GM12878 (cell line): ENCODE measurements around the gene EPHB1. TPM values are rescaled to one million over a fixed set of nuclear protein-coding genes. Genes with fewer than 3 reads are reported as not detected.

ENCODE experiments used
- ATAC-seq: fragments of 200-7000 bp; cut with Tn5 transposase; 3 replicates; pipeline ENCODE4 v1.9.1; 2020; ENCODE audit warnings: mild to moderate bottlenecking, moderate library complexity
- BruUV-seq: library from RNA; stranded (reverse); fragments of 400-500 nt; replicated peaks from 2 replicates; lab custom pipeline; 2021; lab: Mats Ljungman, UMichigan
- CTCF ChIA-PET: fragments of 300-600 bp; sonication (Branson Sonifier 250); formaldehyde crosslinking; extraction: SDS; loops from one replicate; lab custom pipeline; 2021; ENCODE audit warnings: inconsistent platforms; lab: Yijun Ruan, JAX
- POLR2A ChIA-PET: fragments of 350-600 bp; formaldehyde crosslinking; extraction: SDS; loops from one replicate; lab custom pipeline; 2021; ENCODE audit warnings: inconsistent platforms; lab: Charles Lee
- RAD21 ChIA-PET: fragments of 300-600 bp; sonication (Branson Sonifier 250); formaldehyde crosslinking; loops from one replicate; lab custom pipeline; 2023; ENCODE audit warnings: antibody characterized with exemption; ENCODE audit not compliant: unreplicated experiment; lab: Charles Lee
- SMC1A ChIA-PET: fragments of 300-600 bp; sonication (Branson Sonifier 250); formaldehyde crosslinking; loops from one replicate; lab custom pipeline; 2023; ENCODE audit not compliant: unreplicated experiment, uncharacterized antibody; lab: Charles Lee
- DNase-seq: peaks from one replicate; pipeline ENCODE4 v3.0.0-alpha.2; 2011; ENCODE audit warnings: low read depth, low spot score
- FAIRE-seq: peaks from 3 replicates; lab custom pipeline; 2011; peaks lifted over from hg19 to GRCh38; lab: Jason Lieb, UNC
- H2AFZ ChIP-seq: 2 replicates; pipeline ENCODE4 v1.6.0; 2011; ENCODE audit warnings: low read depth, low read length, control low read depth; ENCODE audit not compliant: control insufficient read depth
- H3K27ac ChIP-seq: 2 replicates; pipeline ENCODE4 v1.5.1; 2011; ENCODE audit warnings: control low read depth; ENCODE audit not compliant: control insufficient read depth, insufficient read depth
- H3K27me3 ChIP-seq, 2 experiments: replicated peaks in 1 of 2; 2 replicates each; pipeline versions ENCODE4 v1.6.0 to v1.6.1; 2011; ENCODE audit warnings: low read length in 1 of 2; ENCODE audit not compliant: control insufficient read depth in 2 of 2, insufficient read depth in 2 of 2
- H3K36me3 ChIP-seq, 2 experiments: 2 replicates each; pipeline ENCODE4 v1.5.1; 2011; ENCODE audit warnings: low read length in 1 of 2; ENCODE audit not compliant: control insufficient read depth in 2 of 2, insufficient read depth in 2 of 2
- H3K4me1 ChIP-seq: 2 replicates; pipeline ENCODE4 v1.6.1; 2011; ENCODE audit warnings: mild to moderate bottlenecking, low read length, moderate library complexity, mixed read lengths; ENCODE audit not compliant: control insufficient read depth, insufficient read depth
- H3K4me2 ChIP-seq: 2 replicates; pipeline ENCODE4 v1.6.0; 2011; ENCODE audit warnings: control low read depth; ENCODE audit not compliant: control insufficient read depth, insufficient read depth
- H3K4me3 ChIP-seq: fragments of 200-600 bp; sonication (generic); 2 replicates; pipeline ENCODE4 v1.5.1; 2016
- H3K79me2 ChIP-seq: 2 replicates; pipeline ENCODE4 v1.6.0; 2011; ENCODE audit warnings: low read length; ENCODE audit not compliant: control insufficient read depth, insufficient read depth
- H3K9ac ChIP-seq: 2 replicates; pipeline ENCODE4 v1.8.0; 2011; ENCODE audit warnings: low read length, control low read depth, mixed read lengths; ENCODE audit not compliant: control insufficient read depth, insufficient read depth
- H3K9me3 ChIP-seq: replicated peaks from 3 replicates; pipeline ENCODE4 v1.5.1; 2011; ENCODE audit warnings: mild to moderate bottlenecking, low read length; ENCODE audit not compliant: control insufficient read depth, insufficient read depth
- H4K20me1 ChIP-seq: 2 replicates; pipeline ENCODE4 v1.6.0; 2011; ENCODE audit not compliant: control insufficient read depth, insufficient read depth
- CBFB ChIP-seq: IDR thresholded peaks from 2 replicates; pipeline ENCODE4 v1.6.1; 2016; ENCODE audit warnings: antibody characterized with exemption, low read depth
- CBX5 ChIP-seq: sonication (generic); IDR thresholded peaks from 2 replicates; pipeline ENCODE4 v1.6.1; 2016; ENCODE audit warnings: low read depth, moderate library complexity, mild to moderate bottlenecking, inconsistent platforms
- CHD1 ChIP-seq: IDR thresholded peaks from 2 replicates; pipeline ENCODE4 v1.6.1; 2012; ENCODE audit warnings: low read depth, low read length, improper control_type of control experiment
- MEF2B ChIP-seq: fragments of 450-650 bp; IDR thresholded peaks from 2 replicates; pipeline ENCODE4 v1.6.1; 2018; ENCODE audit warnings: mild to moderate bottlenecking, moderate library complexity; ENCODE audit not compliant: partially characterized antibody, poor library complexity, severe bottlenecking
- NKRF ChIP-seq: fragments of 450-650 bp; conservative IDR thresholded peaks from 2 replicates; pipeline ENCODE4 v1.6.1; 2017; ENCODE audit warnings: mild to moderate bottlenecking, moderate library complexity
- TCF3 ChIP-seq: IDR thresholded peaks from 2 replicates; pipeline ENCODE4 v1.6.1; 2012; ENCODE audit warnings: low read depth, mild to moderate bottlenecking, low read length, borderline replicate concordance; ENCODE audit not compliant: insufficient read depth
- YY1 ChIP-seq: IDR thresholded peaks from 2 replicates; pipeline ENCODE4 v1.6.1; 2011; ENCODE audit warnings: low read depth, mild to moderate bottlenecking, low read length
- WGBS: methylation state at CpG from one replicate; pipeline ENCODE4 v1.1.6; 2016; ENCODE audit warnings: low lambda C conversion rate; ENCODE audit not compliant: insufficient replicate concordance, insufficient coverage; ENCODE audit errors: missing lambda C conversion rate; 5-methylcytosine and 5-hydroxymethylcytosine counted together
- in situ Hi-C: fragments of 300-500 bp; cut with MboI; formaldehyde crosslinking; loops from 9 replicates; pipeline ENCODE4 v1.14.3; 2018; ENCODE audit warnings: mixed read lengths
- intact Hi-C: fragments of 100-400 bp; cut with micrococcal nuclease; formaldehyde crosslinking; loops from one replicate; pipeline ENCODE4 v1.14.2; 2022; ENCODE audit not compliant: unreplicated experiment
- polyA plus RNA-seq, 11 experiments: library from polyadenylated mRNA; depleted of rRNA in 4 of 11; unstranded in 6 of 11; stranded (reverse) in 5 of 11; fragments of >200 nt; fragmentation: Nextera tagmentation in 4 of 11; fragmentation: Illumina TruSeq in 1 of 11; extraction: Ambion mirVana in 4 of 11; extraction: Trizol in 1 of 11; gene quantifications; 1 replicate in 1 of 11; 2 replicates in 10 of 11; pipeline versions ENCODE4 v1.2.1 to v1.2.3, GENCODE V29; 2011 to 2016; ENCODE audit warnings: inconsistent platforms in 2 of 11, missing spikeins in 2 of 11, low read depth in 1 of 11
- total RNA-seq, 4 experiments: library from RNA; depleted of rRNA in 3 of 4; stranded (reverse); fragments of >200 nt in 3 of 4; fragmentation: Illumina TruSeq in 1 of 4; extraction: Trizol in 1 of 4; gene quantifications; 2 replicates each; pipeline versions ENCODE4 v1.2.1 to v1.2.3, GENCODE V29; 2013 to 2021
- TF ChIP-seq, protein P1 (sequence below): IDR thresholded peaks from 2 replicates; pipeline ENCODE4 v1.6.1; 2011; ENCODE audit warnings: borderline replicate concordance, low read depth, mild to moderate bottlenecking, moderate library complexity, mixed read lengths, low read length; ENCODE audit not compliant: insufficient read depth; ENCODE audit errors: extremely low read length
- TF ChIP-seq, protein P2 (sequence below): fragments of 450-650 bp; IDR thresholded peaks from 2 replicates; pipeline ENCODE4 v1.6.1; 2017; ENCODE audit warnings: mild to moderate bottlenecking, low read depth, inconsistent platforms; ENCODE audit not compliant: poor library complexity, severe bottlenecking

Gene EPHB1
- total and polyA plus RNA-seq, 10 of the 15 experiments (the other 5 are each of a cell fraction or from before 2014, with no cell fraction given): 0.33 to 23.8 (median 1.2) TPM

- no peak for TF ChIP-seq CHD1
- TF ChIP-seq TCF3: no peak
- no peak for TF ChIP-seq MEF2B
- TF ChIP-seq NKRF: no peak
- TF ChIP-seq, all 136 proteins: peak for 0
These were observed 143.0 kb downstream of the EPHB1 start (continued) for GRCh38 chr3:134938029-134938525.

- FAIRE-seq (no peak), ATAC-seq (no peak), DNase-seq (no peak)
- BruUV-seq: no TSS peak
- Histone ChIP-seq H3K27me3 (no peaks in the 10 kb centered on the region), H3K79me2 (no peaks in the 10 kb centered on the region), H3K9ac (no peak overlapping the region), H3K27ac (no peak overlapping the region), H3K4me1 (no peaks in the 10 kb centered on the region), H3K4me2 (no peak overlapping the region), H3K4me3 (no peak overlapping the region), H3K36me3 (peaks cover 2% of the 10 kb centered on the region in 2 experiments; a peak in 2 of 4 replicates), H2AFZ (no peak overlapping the region), H4K20me1 (no peaks in the 10 kb centered on the region)
- intact Hi-C loops: no loop called here
- in situ Hi-C loops: no loop called here
- ChIA-PET RAD21 (no interaction called here), POLR2A (interaction anchor here (0.7 kb wide), 2 partner anchors 14 to 37 kb away, joined by 3 read pairs; no protein-coding TSS in a partner anchor)
- TF ChIP-seq, protein P1, sequence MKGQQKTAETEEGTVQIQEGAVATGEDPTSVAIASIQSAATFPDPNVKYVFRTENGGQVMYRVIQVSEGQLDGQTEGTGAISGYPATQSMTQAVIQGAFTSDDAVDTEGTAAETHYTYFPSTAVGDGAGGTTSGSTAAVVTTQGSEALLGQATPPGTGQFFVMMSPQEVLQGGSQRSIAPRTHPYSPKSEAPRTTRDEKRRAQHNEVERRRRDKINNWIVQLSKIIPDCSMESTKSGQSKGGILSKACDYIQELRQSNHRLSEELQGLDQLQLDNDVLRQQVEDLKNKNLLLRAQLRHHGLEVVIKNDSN: no peak
- no peak for TF ChIP-seq CBFB
- TF ChIP-seq, protein P2, sequence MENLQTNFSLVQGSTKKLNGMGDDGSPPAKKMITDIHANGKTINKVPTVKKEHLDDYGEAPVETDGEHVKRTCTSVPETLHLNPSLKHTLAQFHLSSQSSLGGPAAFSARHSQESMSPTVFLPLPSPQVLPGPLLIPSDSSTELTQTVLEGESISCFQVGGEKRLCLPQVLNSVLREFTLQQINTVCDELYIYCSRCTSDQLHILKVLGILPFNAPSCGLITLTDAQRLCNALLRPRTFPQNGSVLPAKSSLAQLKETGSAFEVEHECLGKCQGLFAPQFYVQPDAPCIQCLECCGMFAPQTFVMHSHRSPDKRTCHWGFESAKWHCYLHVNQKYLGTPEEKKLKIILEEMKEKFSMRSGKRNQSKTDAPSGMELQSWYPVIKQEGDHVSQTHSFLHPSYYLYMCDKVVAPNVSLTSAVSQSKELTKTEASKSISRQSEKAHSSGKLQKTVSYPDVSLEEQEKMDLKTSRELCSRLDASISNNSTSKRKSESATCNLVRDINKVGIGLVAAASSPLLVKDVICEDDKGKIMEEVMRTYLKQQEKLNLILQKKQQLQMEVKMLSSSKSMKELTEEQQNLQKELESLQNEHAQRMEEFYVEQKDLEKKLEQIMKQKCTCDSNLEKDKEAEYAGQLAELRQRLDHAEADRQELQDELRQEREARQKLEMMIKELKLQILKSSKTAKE: no peak
- no peak for TF ChIP-seq YY1
- TF ChIP-seq CBX5: no peak
- TF ChIP-seq, all 136 proteins: peak for 0
- H3K9me3 ChIP-seq: no peaks in the 10 kb centered on the region; the same call in 2 of the 3 replicates
- ChIA-PET CTCF (interaction anchor here (0.8 kb wide), 1 partner anchor 10 kb away, joined by 3 read pairs; no protein-coding TSS in a partner anchor), SMC1A (interaction anchor here (0.7 to 1.8 kb wide), 10 partner anchors 11 to 145 kb away, joined by 3 to 5 read pairs (median 4); partner anchors contain the start of gene EPHB1)
- 46% methylated on average over 2 of the region's 2 CpGs for WGBS
These were observed 144.9 kb downstream of the EPHB1 start for GRCh38 chr3:134939978-134940377.
